ENCODE data around the gene CPNE9.

CPNE9 gene

GRCh38 chr3:9686703-9687102 lies 16.9 kb upstream of the CPNE9 start:
- DNase-seq (ENCODE audit: low read depth) = no peak

- DNase-seq (ENCODE audit: low read depth) = no peak
Measured at GRCh38 chr3:9687514-9687913, 16.1 kb upstream of the CPNE9 start.

- DNase-seq (ENCODE audit: low read depth) = no peak
Measured at GRCh38 chr3:9688961-9689360, 14.7 kb upstream of the CPNE9 start.

- DNase-seq (ENCODE audit: low read depth) = no peak
Measured at GRCh38 chr3:9689757-9690156, 13.9 kb upstream of the CPNE9 start.

- DNase-seq (ENCODE audit: low read depth) = no peak
Measured at GRCh38 chr3:9690451-9691450, 12.9 kb upstream of the CPNE9 start.

- no peak for DNase-seq (ENCODE audit: low read depth)
Measured at GRCh38 chr3:9691636-9692035, 12.0 kb upstream of the CPNE9 start.

- DNase-seq (ENCODE audit: low read depth) = no peak
Measured at GRCh38 chr3:9692416-9692815, 11.2 kb upstream of the CPNE9 start.

GRCh38 chr3:9695345-9695744 lies 8.3 kb upstream of the CPNE9 start:
- no peak for DNase-seq (ENCODE audit: low read depth)

- no peak for DNase-seq (ENCODE audit: low read depth)
Measured at GRCh38 chr3:9695746-9696145, 7.9 kb upstream of the CPNE9 start.

GRCh38 chr3:9696480-9697220 lies 7.0 kb upstream of the CPNE9 start:
- no peak for DNase-seq (ENCODE audit: low read depth)

GRCh38 chr3:9697892-9698291 lies 5.7 kb upstream of the CPNE9 start:
- no peak for DNase-seq (ENCODE audit: low read depth)

- DNase-seq (ENCODE audit: low read depth) = no peak
Measured at GRCh38 chr3:9698293-9698692, 5.3 kb upstream of the CPNE9 start.

GRCh38 chr3:9700536-9700935 lies 3.1 kb upstream of the CPNE9 start:
- DNase-seq (ENCODE audit: low read depth) = no peak

GRCh38 chr3:9701006-9701405 lies 2.6 kb upstream of the CPNE9 start:
- no peak for DNase-seq (ENCODE audit: low read depth)

GRCh38 chr3:9701711-9702110 lies 1.9 kb upstream of the CPNE9 start:
- no peak for DNase-seq (ENCODE audit: low read depth)

GRCh38 chr3:9703240-9703639 lies 393 bp upstream of the CPNE9 start:
- no peak for DNase-seq (ENCODE audit: low read depth)

- DNase-seq (ENCODE audit: low read depth) = no peak
Measured at GRCh38 chr3:9704347-9705322, 1.0 kb downstream of the CPNE9 start.

GRCh38 chr3:9710174-9710739 lies 6.6 kb downstream of the CPNE9 start:
- no peak for DNase-seq (ENCODE audit: low read depth)

GRCh38 chr3:9712415-9712814 lies 8.8 kb downstream of the CPNE9 start:
- DNase-seq (ENCODE audit: low read depth) = no peak

GRCh38 chr3:9713142-9713541 lies 9.5 kb downstream of the CPNE9 start:
- no peak for DNase-seq (ENCODE audit: low read depth)

- no peak for DNase-seq (ENCODE audit: low read depth)
Measured at GRCh38 chr3:9715136-9715535, 11.5 kb downstream of the CPNE9 start.
